ENCODE results near the gene KCNK2.

- TF ChIP-seq CTCF (conservative IDR thresholded peaks at IDR 0.05; ENCODE audit: low read length) (no peak), EZH2phosphoT487 (IDR thresholded peaks at IDR 0.05; ENCODE audit: borderline replicate concordance, low read depth, low read length) (no peak)
These were observed 115.5 kb downstream of the KCNK2 start for GRCh38 chr1:215198021-215198420.

Data from OCI-LY7 (cell line).